HG02943 (cell line): ENCODE measurements around the gene ZDHHC3.
"Not testable (repeated sequence)": the region's sequence is repeated elsewhere in the genome, so short reads cannot be mapped to it uniquely, and the experiment has no call there.

Source experiments
- ATAC-seq: cut with Tn5 transposase; IDR thresholded peaks from one replicate; pipeline ENCODE4 v1.9.1; 2021; ENCODE audit warnings: mild to moderate bottlenecking, low read depth, moderate library complexity; ENCODE audit not compliant: unreplicated experiment

ZDHHC3 gene

DNA sequence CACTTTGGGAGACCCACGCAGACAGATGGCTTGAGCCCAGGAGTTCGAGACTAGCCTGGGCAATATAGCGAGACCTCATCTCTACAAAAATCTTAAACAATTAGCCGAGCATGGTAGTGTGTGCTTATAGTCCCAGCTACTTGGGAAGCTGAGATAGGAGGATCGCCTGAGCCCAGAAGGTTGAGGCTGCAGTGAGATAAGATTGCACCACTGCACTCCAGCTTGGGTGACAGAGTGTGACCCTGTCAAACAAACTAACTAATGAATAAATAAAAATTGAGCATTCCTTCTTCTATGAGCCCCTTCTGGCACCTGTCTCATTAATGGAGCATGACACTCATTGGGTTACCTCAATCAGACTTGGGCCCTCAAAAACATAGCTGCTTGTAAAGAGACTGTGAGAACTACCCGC, 7.5 kb downstream of the ZDHHC3 start:
- no peak for ATAC-seq

DNA sequence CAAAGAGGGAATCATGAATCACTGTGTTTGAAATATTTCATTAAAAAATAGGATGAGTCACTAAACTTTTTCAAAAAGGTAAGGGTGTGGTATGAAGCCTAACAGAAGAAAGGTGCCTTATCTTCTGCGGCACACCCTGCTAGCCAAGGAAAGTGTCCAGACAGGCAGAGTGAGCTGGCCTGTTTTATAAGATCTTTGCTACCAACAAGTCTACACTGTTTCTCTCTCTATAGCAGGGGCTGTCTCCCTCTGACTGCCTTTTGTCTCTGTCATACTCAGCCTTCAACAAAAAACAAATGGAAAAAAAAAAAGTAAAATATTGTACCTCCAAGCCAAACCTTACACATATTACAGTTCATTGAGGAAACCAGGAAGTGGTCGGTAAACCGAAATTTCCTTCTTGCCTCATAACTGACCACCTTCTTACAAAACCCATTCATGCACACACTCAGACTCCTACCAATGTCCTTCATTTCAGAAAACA, 9.1 kb downstream of the ZDHHC3 start:
- ATAC-seq = no peak

- ATAC-seq = no peak
These were observed 10.8 kb downstream of the ZDHHC3 start for GRCh38 chr3:44965165-44965564.

DNA sequence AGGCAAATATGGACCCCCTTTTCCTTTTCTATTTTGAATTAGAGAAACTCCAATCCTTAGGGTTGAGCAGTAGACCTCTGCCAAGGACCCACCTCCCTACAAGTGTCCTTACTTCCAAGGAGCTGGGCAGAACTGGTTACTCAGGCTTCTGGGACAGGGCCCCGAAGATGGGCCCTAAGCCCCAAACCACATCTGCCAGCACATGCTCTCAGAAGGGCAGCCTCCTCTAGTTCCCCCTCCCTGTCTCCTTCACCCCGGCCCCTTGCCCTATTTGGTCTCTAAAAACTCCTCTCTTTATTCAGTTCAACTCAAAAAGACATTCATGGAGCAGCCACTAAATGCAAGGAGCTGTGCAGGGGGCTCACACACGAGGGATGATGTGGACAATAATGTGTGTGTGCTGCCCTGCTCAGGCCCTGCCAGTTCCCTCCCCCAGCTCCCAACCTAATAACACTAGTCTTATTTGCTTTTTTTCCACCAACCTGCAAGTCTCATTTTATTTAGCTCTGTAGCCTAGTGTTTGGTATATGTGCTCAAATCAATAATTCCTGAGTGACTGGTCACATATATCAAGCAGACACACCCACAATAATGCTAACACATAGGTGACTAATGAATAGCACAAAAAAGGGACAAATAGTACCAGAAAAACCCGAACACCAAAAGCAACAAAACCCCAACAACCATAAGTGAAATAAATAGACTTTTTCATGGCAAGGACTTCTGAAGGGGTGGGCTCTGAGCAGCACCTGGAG, 12.2 kb downstream of the ZDHHC3 start:
- ATAC-seq = no peak

DNA sequence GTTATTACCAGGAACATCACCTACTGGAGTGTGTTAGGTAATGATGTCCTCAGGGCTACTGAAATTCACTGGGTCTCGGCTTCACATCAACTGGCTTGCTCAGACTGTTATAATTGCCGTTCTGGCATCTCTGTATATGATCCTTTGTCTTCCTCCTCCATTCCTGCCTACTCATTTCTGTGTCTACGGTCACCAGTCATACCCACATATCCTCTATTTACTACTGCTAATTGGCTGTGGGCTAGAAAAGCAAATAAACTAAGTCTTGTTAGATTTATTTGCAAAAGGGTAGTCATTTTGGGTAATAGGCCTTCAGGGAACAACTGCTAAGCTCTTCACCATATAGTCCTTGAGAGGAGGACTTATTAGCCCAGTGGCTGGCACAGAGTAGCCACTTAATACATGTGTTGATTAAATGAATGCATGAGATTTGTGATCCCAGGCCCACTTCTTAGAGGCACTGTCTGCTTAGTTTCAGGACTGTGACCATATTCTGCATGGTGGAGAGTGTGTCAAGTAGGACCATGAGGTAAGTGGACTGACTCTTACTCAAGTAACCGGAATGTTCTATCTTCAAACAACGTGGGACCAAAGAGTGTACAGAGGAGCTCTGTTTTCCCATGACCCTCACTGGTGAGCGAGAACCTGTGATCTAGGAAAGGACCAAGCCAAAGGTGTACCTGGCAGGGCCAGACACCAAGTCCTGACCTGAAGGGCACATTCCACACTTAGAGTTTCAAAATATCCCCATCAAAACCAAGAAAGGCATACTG, 13.2 kb downstream of the ZDHHC3 start:
- no peak for ATAC-seq

DNA sequence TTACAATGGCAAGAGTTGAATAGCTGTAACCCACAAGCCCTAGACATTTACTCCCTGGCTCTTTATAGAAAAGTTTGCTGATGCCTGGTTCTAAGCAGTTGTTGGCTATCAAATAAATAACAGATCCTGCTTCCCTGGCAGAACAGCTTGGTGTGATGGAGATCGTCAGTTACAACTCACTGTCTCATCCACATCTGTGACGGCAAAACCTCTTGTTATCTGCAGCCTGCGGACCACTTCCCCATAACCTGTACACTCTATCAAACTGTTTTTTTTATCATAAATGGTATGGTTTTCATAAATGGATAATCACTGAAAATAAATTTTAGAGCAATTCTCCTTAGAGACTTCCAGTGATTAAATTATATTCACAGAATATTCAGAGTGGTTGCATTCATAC, 14.1 kb downstream of the ZDHHC3 start:
- no peak for ATAC-seq

DNA sequence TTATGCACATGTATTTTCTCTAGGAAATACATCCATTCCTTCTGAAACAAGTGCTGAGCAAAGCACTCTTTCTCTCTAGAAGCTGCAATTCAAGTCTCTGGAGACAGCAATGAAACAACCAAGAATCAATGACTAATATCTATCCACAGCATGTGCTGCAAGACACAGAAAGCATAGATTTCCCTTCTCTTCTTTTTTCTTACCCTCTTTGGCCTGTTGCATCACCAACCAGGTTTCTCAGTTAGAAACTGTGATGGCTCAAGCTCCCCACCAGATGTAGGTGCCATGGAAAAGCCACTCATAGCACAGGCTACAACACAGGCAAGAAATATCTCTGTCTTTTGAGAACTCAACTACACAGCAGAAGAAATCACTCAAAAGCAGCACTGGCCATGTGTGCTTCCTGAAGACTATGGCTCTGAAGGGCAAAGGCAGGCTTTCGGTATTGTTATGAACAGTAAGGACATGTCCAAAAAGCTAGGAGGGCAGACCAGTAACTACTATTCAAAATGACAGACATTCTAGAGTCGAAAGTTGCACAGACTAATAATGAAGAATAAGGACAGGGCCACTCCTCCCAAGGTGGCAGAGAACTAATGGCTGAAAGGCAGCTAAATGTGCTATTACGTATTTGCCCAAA, 15.5 kb downstream of the ZDHHC3 start:
- ATAC-seq = no peak

- no peak for ATAC-seq
These were observed 17.6 kb downstream of the ZDHHC3 start for GRCh38 chr3:44958386-44958785.

DNA sequence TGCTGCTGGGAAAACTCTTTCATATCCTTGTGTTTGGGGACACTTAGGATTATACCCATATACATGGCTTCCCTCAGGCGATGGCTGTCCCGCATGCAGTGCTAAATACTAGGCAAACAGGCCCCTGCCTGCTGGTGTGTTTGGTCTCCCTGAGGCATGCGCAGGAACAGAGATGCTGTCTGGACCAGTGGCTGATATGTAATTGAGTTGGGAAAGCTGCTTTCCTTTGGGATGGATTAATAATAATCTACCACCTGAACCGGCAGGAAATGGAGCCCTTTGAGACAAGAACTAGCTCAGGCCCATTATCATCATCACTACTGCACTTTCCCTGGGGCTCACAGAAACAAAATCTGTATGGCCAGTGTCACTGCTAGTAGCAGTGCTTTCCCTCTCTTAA, 18.0 kb downstream of the ZDHHC3 start:
- no peak for ATAC-seq

- no peak for ATAC-seq
These were observed 20.1 kb downstream of the ZDHHC3 start for GRCh38 chr3:44955917-44956316.

DNA sequence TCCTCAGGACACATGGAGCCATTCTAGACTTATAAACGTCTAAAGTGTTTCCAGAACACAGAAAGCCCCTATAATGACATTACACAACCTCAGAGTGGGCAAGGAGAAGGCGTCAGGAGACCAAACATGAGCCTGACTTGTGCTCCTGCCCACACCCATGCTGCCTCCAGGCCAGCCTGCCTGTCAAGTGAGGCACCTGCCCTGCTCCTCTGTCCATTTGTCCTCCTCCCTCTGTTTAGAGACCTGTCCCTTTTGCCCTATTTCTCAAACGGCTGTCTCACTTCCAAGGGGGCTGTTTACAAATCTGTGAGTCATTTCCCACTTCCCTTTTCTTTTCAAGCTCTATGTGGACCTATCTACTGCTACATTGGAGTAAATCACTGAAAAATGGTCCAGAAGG, 21.0 kb downstream of the ZDHHC3 start:
- no peak for ATAC-seq

- ATAC-seq = no peak
These were observed 21.7 kb downstream of the ZDHHC3 start for GRCh38 chr3:44954304-44954703.

DNA sequence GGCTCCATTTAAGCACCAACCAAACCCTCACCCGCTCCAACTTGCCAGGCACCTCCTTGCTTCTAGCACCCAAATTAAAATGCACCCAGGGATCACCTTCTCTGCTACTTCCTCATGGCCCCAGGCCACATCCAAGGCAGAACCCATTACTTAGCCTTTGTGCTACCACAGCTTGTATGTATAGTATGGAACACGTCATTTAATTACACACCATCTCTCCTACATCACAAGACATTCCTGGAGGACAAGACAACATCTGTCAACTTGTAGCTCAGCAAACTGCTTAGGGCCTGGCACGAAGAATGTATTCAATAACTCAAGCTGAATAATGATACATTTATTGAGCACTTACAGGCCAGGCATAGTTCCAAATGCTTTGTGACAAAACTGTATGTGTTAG, 23.3 kb downstream of the ZDHHC3 start:
- ATAC-seq = no peak

DNA sequence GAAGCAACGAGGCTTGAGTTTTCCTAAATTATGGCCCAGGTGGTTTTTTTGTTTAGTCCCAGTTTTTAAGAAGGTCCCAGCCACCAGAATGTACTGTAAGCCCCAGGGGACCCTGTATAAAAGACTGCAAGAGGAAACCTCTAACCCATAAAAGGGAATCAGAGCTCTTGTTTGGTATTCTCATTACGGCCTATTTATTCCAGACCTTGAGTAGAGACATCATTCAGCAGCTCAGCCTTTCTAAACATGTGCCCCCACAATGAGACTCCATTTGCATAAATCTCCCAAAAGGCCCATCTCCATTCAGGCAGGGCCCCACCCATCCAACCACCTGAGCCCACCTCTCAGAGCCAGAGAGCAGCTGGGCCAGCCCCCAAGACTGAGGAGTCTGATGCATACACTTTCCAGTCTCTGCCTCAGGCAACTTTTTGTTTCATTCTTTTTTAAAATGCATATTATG, 25.7 kb downstream of the ZDHHC3 start:
- ATAC-seq = no peak

GRCh38 chr3:44949770-44950169, 26.2 kb downstream of the ZDHHC3 start:
- ATAC-seq = not testable (repeated sequence)

- no peak for ATAC-seq
These were observed 27.7 kb downstream of the ZDHHC3 start for GRCh38 chr3:44948239-44948638.

DNA sequence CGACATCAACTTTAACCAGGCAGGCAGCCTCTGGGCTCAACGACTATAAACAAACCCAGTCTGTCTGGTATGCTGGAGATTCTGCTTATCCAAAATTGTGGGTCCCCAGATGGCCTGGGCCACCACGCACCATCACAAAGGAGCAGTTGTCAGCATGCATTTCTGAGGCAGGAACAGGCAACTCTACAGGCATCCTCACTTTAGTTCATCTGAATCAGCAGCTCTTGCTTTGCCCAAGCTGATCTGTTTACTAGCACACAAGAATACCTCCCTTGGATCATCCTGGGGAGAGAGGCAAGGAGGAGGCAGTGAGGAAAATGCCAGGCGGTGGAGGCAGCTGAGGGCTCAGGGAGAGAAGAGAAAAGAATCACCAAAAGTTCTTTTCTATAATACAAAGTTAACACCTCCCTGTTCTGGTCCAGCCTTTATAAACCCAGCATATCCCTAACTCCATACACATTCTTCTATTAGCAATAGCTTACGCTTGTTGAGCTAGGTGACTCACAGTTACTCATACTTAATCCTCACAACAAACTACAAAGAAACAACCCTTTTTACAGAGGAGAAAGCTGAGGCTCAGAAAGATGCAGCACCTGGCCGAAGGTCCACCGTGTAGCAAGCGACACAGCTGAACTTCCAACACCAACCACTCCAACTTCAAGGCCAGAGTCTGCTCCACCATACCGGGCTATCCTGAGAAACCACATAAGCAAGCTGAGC, 33.6 kb downstream of the ZDHHC3 start:
- ATAC-seq = no peak

GRCh38 chr3:44939581-44940036, 36.4 kb downstream of the ZDHHC3 start:
- ATAC-seq = no peak

GRCh38 chr3:44932986-44933944, 42.7 kb downstream of the ZDHHC3 start:
- no peak for ATAC-seq
